ENCODE measurements around the gene FAM163A. TPM values are rescaled to one million over a fixed set of nuclear protein-coding genes. Genes with fewer than 3 reads are reported as not detected.

The FAM163A gene
- total and polyA plus RNA-seq, 9 of the 15 experiments (the other 6 are each of a cell fraction or from before 2014, with no cell fraction given), result not detected

GRCh38 chr1:179807691-179808485 lies 64.8 kb downstream of the FAM163A start (continued):
- TF ChIP-seq ZBTB11 (CRISPR knock-in tag; IDR thresholded peaks at IDR 0.05), result no peak
- TF ChIP-seq, protein P1, sequence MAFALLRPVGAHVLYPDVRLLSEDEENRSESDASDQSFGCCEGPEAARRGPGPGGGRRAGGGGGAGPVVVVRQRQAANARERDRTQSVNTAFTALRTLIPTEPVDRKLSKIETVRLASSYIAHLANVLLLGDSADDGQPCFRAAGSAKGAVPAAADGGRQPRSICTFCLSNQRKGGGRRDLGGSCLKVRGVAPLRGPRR (CRISPR knock-in tag; IDR thresholded peaks at IDR 0.05), result no peak
- TF ChIP-seq SOX6 (IDR thresholded peaks at IDR 0.05), result 0 out of 2 replicates have a peak, but pooled peaks have one; percentile 13
- TF ChIP-seq SUPT5H (IDR thresholded peaks at IDR 0.05), result no peak
- TF ChIP-seq NFE2 (IDR thresholded peaks at IDR 0.05; ENCODE audit: low read depth), result peak; percentile 73
- no peak for TF ChIP-seq ZBTB33 (CRISPR knock-in tag; IDR thresholded peaks at IDR 0.05)
- TF ChIP-seq NCOR1 (IDR thresholded peaks at IDR 0.05), result no peak
- no peak for TF ChIP-seq ETV1 (tag; conservative IDR thresholded peaks at IDR 0.05; ENCODE audit: low read depth)
- TF ChIP-seq ZBED1 (IDR thresholded peaks at IDR 0.05), result no peak
- no peak for TF ChIP-seq ZNF780A (CRISPR knock-in tag; IDR thresholded peaks at IDR 0.05)
- no peak for TF ChIP-seq ADNP (tag; IDR thresholded peaks at IDR 0.05)
- TF ChIP-seq ZNF212 (CRISPR knock-in tag; IDR thresholded peaks at IDR 0.05), result no peak
- TF ChIP-seq SRSF7 (optimal IDR thresholded peaks at IDR 0.05; ENCODE audit: low read depth, low read length), result no peak
- TF ChIP-seq, protein P2, sequence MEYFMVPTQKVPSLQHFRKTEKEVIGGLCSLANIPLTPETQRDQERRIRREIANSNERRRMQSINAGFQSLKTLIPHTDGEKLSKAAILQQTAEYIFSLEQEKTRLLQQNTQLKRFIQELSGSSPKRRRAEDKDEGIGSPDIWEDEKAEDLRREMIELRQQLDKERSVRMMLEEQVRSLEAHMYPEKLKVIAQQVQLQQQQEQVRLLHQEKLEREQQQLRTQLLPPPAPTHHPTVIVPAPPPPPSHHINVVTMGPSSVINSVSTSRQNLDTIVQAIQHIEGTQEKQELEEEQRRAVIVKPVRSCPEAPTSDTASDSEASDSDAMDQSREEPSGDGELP (CRISPR knock-in tag; IDR thresholded peaks at IDR 0.05; ENCODE audit: borderline replicate concordance), result peak; percentile 22; the same call in 1 of the 2 replicates
- no peak for TF ChIP-seq ZEB2 (IDR thresholded peaks at IDR 0.05)
- TF ChIP-seq GATAD2B (IDR thresholded peaks at IDR 0.05; ENCODE audit: borderline replicate concordance), result no peak
- no peak for TF ChIP-seq TBP (optimal IDR thresholded peaks at IDR 0.05; ENCODE audit: low read depth, low read length)
- no peak for TF ChIP-seq TCFL5 (CRISPR knock-in tag; conservative IDR thresholded peaks at IDR 0.05)
- TF ChIP-seq RBM14 (IDR thresholded peaks at IDR 0.05; ENCODE audit: borderline replicate concordance, insufficient read depth, low read depth, low read length), result no peak
- TF ChIP-seq TFAM (CRISPR knock-in tag; conservative IDR thresholded peaks at IDR 0.05), result no peak
- TF ChIP-seq PTRF (tag; IDR thresholded peaks at IDR 0.05), result no peak
